ENCODE results near the gene FAM241B.

GRCh38 chr10:69674786-69675185 is 44.7 kb downstream of the FAM241B start:
- TF ChIP-seq CTCF (IDR thresholded peaks at IDR 0.05 in 4 of 5, conservative IDR thresholded peaks at IDR 0.05 in 1 of 5) (no peak), POLR2A (IDR thresholded peaks at IDR 0.05) (no peak)

Measured in gastrocnemius medialis (tissue), 4 donors.